GM18907 (cell line): ENCODE data around the gene KAZN.

Experiments used
- ATAC-seq: cut with Tn5 transposase; IDR thresholded peaks from one replicate; pipeline ENCODE4 v1.9.1; 2021; ENCODE audit warnings: mild to moderate bottlenecking, moderate library complexity; ENCODE audit not compliant: unreplicated experiment

KAZN gene

GRCh38 chr1:14812189-14812588, 213.7 kb downstream of the KAZN start:
- ATAC-seq = no peak

GRCh38 chr1:14815175-14815877, 216.8 kb downstream of the KAZN start:
- no peak for ATAC-seq

GRCh38 chr1:14817223-14818170, 219.0 kb downstream of the KAZN start:
- ATAC-seq = no peak

GRCh38 chr1:14820295-14821085, 222.0 kb downstream of the KAZN start:
- ATAC-seq = no peak

GRCh38 chr1:14822493-14822892, 224.0 kb downstream of the KAZN start:
- ATAC-seq = no peak

GRCh38 chr1:14822996-14823395, 224.5 kb downstream of the KAZN start:
- no peak for ATAC-seq

- no peak for ATAC-seq
These were observed 225.9 kb downstream of the KAZN start for GRCh38 chr1:14824314-14824915.

- no peak for ATAC-seq
These were observed 226.9 kb downstream of the KAZN start for GRCh38 chr1:14825396-14825795.

GRCh38 chr1:14826172-14826636, 227.7 kb downstream of the KAZN start:
- no peak for ATAC-seq

- no peak for ATAC-seq
These were observed 228.3 kb downstream of the KAZN start for GRCh38 chr1:14826731-14827326.

- ATAC-seq = no peak
These were observed 229.4 kb downstream of the KAZN start for GRCh38 chr1:14827870-14828269.

GRCh38 chr1:14828665-14829064, 230.2 kb downstream of the KAZN start:
- no peak for ATAC-seq

GRCh38 chr1:14835725-14836124, 237.2 kb downstream of the KAZN start:
- ATAC-seq = no peak

- ATAC-seq = no peak
These were observed 238.1 kb downstream of the KAZN start for GRCh38 chr1:14836426-14837140.

GRCh38 chr1:14840374-14840773, 241.9 kb downstream of the KAZN start:
- no peak for ATAC-seq

- no peak for ATAC-seq
These were observed 243.0 kb downstream of the KAZN start for GRCh38 chr1:14841456-14841855.

- ATAC-seq = no peak
These were observed 243.5 kb downstream of the KAZN start for GRCh38 chr1:14841951-14842350.

- ATAC-seq = no peak
These were observed 243.9 kb downstream of the KAZN start for GRCh38 chr1:14842361-14842760.

- ATAC-seq = no peak
These were observed 244.4 kb downstream of the KAZN start for GRCh38 chr1:14842891-14843290.

- no peak for ATAC-seq
These were observed 245.0 kb downstream of the KAZN start for GRCh38 chr1:14843525-14843924.
